HCT116 (cell line): ENCODE results near the gene CELA3A. TPM values are rescaled to one million over a fixed set of nuclear protein-coding genes. Genes with fewer than 3 reads are reported as not detected.
"Not testable (repeated sequence)": the region's sequence is repeated elsewhere in the genome, so short reads cannot be mapped to it uniquely, and the experiment has no call there.

Source experiments
- ATAC-seq: fragments of 200-7000 bp; cut with Tn5 transposase; 2 replicates; pipeline ENCODE4 v1.9.1; 2020; ENCODE audit warnings: mild to moderate bottlenecking, moderate library complexity
- BruUV-seq: library from RNA; stranded (reverse); fragments of 400-500 nt; replicated peaks from 2 replicates; lab custom pipeline; 2021; lab: Mats Ljungman, UMichigan
- CTCF ChIA-PET: fragments of 300-600 bp; sonication (Branson Sonifier 250); formaldehyde crosslinking; loops from one replicate; lab custom pipeline; 2021; ENCODE audit warnings: antibody characterized with exemption; lab: Charles Lee
- POLR2A ChIA-PET: fragments of 300-600, 350-600 bp; sonication (Branson Sonifier 250); formaldehyde crosslinking; loops from one replicate; lab custom pipeline; 2021; ENCODE audit warnings: antibody characterized with exemption; lab: Charles Lee
- RAD21 ChIA-PET, 2 experiments: fragments of 300-600 bp; sonication (Branson Sonifier 250); formaldehyde crosslinking; loops; one replicate each; lab custom pipeline; 2023; ENCODE audit warnings: low total read pairs in 2 of 2; ENCODE audit not compliant: uncharacterized antibody in 2 of 2, unreplicated experiment in 2 of 2, low non-redundant PET in 1 of 2; lab: Charles Lee
- DNase-seq: peaks from one replicate; pipeline ENCODE4 v3.0.0-alpha.2; 2010; ENCODE audit warnings: low read depth, low spot score
- H2AFZ ChIP-seq: fragments of 200-600 bp; shearing (Covaris generic), sonication (generic); 2 replicates; pipeline ENCODE4 v1.6.1; 2017; ENCODE audit warnings: low read depth, mixed run types, mixed read lengths, antibody characterized with exemption, low read length; ENCODE audit not compliant: poor library complexity, severe bottlenecking
- H3K27ac ChIP-seq: 2 replicates; pipeline ENCODE4 v1.5.1; 2012; ENCODE audit warnings: low read depth, low read length
- H3K27me3 ChIP-seq: fragments of 200-600 bp; sonication (generic); 2 replicates; pipeline ENCODE4 v1.6.1; 2016; ENCODE audit warnings: mixed run types, low read length, mixed read lengths; ENCODE audit not compliant: insufficient read depth
- H3K36me3 ChIP-seq, 2 experiments: fragments of 200-500 bp in 1 of 2; fragments of 200-600 bp in 1 of 2; sonication (Bioruptor generic) in 1 of 2; sonication (generic) in 1 of 2; 2 replicates each; pipeline versions ENCODE4 v1.5.1 to v1.6.1; 2014 to 2016; ENCODE audit warnings: low read length in 2 of 2, inconsistent platforms in 1 of 2, mixed read lengths in 1 of 2, mixed run types in 1 of 2; ENCODE audit not compliant: insufficient read depth in 2 of 2, control insufficient read depth in 1 of 2
- H3K4me1 ChIP-seq, 2 experiments: fragments of 200-600 bp in 1 of 2; sonication (generic) in 1 of 2; 2 replicates each; pipeline versions ENCODE4 v1.5.1 to v1.6.1; 2012 to 2017; ENCODE audit warnings: low read length in 2 of 2, inconsistent platforms in 1 of 2, mild to moderate bottlenecking in 1 of 2, mixed read lengths in 1 of 2, mixed run types in 1 of 2, moderate library complexity in 1 of 2; ENCODE audit not compliant: insufficient read depth in 2 of 2, control insufficient read depth in 1 of 2
- H3K4me2 ChIP-seq: fragments of 200-600 bp; sonication (generic); 2 replicates; pipeline ENCODE4 v1.6.1; 2017; ENCODE audit warnings: mixed run types, low read length, mixed read lengths
- H3K4me3 ChIP-seq, 2 experiments: fragments of 200-600 bp in 1 of 2; sonication (generic) in 1 of 2; replicated peaks in 1 of 2; 2 replicates each; pipeline ENCODE4 v1.5.1; 2011 to 2016; ENCODE audit warnings: low read length in 2 of 2, control low read depth in 1 of 2, low read depth in 1 of 2, mild to moderate bottlenecking in 1 of 2, mixed read lengths in 1 of 2, mixed run types in 1 of 2
- H3K79me2 ChIP-seq: fragments of 200-600 bp; sonication (generic); 2 replicates; pipeline ENCODE4 v1.6.1; 2017; ENCODE audit warnings: mild to moderate bottlenecking, mixed run types, low read length, moderate library complexity, mixed read lengths; ENCODE audit not compliant: insufficient read depth
- H3K9ac ChIP-seq: fragments of 200-600 bp; sonication (generic); 2 replicates; pipeline ENCODE4 v1.6.1; 2016; ENCODE audit warnings: low read length, mixed read lengths
- H3K9me2 ChIP-seq: fragments of 200-600 bp; sonication (generic), shearing (Covaris generic); 2 replicates; pipeline ENCODE4 v1.6.1; 2017; ENCODE audit warnings: mixed run types, mild to moderate bottlenecking, moderate library complexity; ENCODE audit not compliant: insufficient read depth
- H3K9me3 ChIP-seq, 2 experiments: fragments of 200-500 bp in 1 of 2; fragments of 200-600 bp in 1 of 2; sonication (Bioruptor generic) in 1 of 2; sonication (generic) in 1 of 2; 2 replicates each; pipeline ENCODE4 v1.6.1; 2014 to 2017; ENCODE audit warnings: low read length in 2 of 2, mixed read lengths in 2 of 2, inconsistent platforms in 1 of 2, low read depth in 1 of 2, mild to moderate bottlenecking in 1 of 2, mixed run types in 1 of 2, moderate library complexity in 1 of 2; ENCODE audit not compliant: control insufficient read depth in 1 of 2, insufficient read depth in 1 of 2
- H4K20me1 ChIP-seq: fragments of 200-600 bp; sonication (generic), shearing (Covaris generic); 2 replicates; pipeline ENCODE4 v1.6.1; 2017; ENCODE audit warnings: mixed run types, mild to moderate bottlenecking, moderate library complexity; ENCODE audit not compliant: insufficient read depth
- CTCF ChIP-seq, 3 experiments: fragments of 200-600 bp in 1 of 3; sonication (generic) in 1 of 3; IDR thresholded peaks in 2 of 3; conservative IDR thresholded peaks in 1 of 3; 2 replicates each; pipeline ENCODE4 v1.5.1; 2012 to 2017; ENCODE audit warnings: low read depth in 2 of 3, low read length in 2 of 3, antibody characterized with exemption in 1 of 3, borderline replicate concordance in 1 of 3, control low read depth in 1 of 3, mild to moderate bottlenecking in 1 of 3, mixed read lengths in 1 of 3, mixed run types in 1 of 3, moderate library complexity in 1 of 3; ENCODE audit not compliant: insufficient read depth in 1 of 3
- RAD21 ChIP-seq: IDR thresholded peaks from 2 replicates; pipeline ENCODE4 v1.6.1; 2012; ENCODE audit warnings: low read depth, mild to moderate bottlenecking
- intact Hi-C: fragments of 100-400 bp; cut with micrococcal nuclease; formaldehyde crosslinking; loops from 2 replicates; pipeline ENCODE4 v1.10.0; 2022
- total RNA-seq: library from RNA; stranded (reverse); gene quantifications from one replicate; pipeline ENCODE4 v1.2.1, GENCODE V29; 2021; ENCODE audit not compliant: unreplicated experiment

CELA3A gene
- total RNA-seq, 1 experiment from 2014 or later, result 9.0 TPM

- H3K9me3 ChIP-seq, intact Hi-C loops, H2AFZ ChIP-seq, H3K27ac ChIP-seq, H3K79me2 ChIP-seq, H3K4me2 ChIP-seq: not testable (repeated sequence)
- POLR2A ChIA-PET, result interaction anchor here (1.1 kb wide), 1 partner anchor 25 kb away, joined by 3 read pairs; no protein-coding TSS in a partner anchor
- ATAC-seq, result peak; percentile 99
- TF ChIP-seq CTCF (IDR thresholded peaks at IDR 0.05 in 2 of 3, conservative IDR thresholded peaks at IDR 0.05 in 1 of 3; ENCODE audit: borderline replicate concordance in 1 of 3, insufficient read depth in 1 of 3, low read depth in 2 of 3, low read length in 2 of 3) (peak; percentile 48 to 56 (median 55); a peak in 5 of 6 replicates), RAD21 (peak; percentile 58)
- TF ChIP-seq, all 23 proteins: peak for 2; not testable (repeated sequence) for 21
- H3K36me3 ChIP-seq, BruUV-seq, H3K4me1 ChIP-seq, RAD21 ChIA-PET, H3K4me3 ChIP-seq, H3K9me2 ChIP-seq, H4K20me1 ChIP-seq, H3K9ac ChIP-seq, H3K27me3 ChIP-seq: not testable (repeated sequence)
- DNase-seq, result peak; percentile 51
- CTCF ChIA-PET, result interaction anchor here (1.4 to 1.7 kb wide), 2 partner anchors 23 to 27 kb away, joined by 5 to 15 read pairs; no protein-coding TSS in a partner anchor
Measured at GRCh38 chr1:22005261-22006149, 4.0 kb downstream of the CELA3A start.

- DNase-seq, RAD21 ChIA-PET, H3K4me1 ChIP-seq, H2AFZ ChIP-seq, H3K4me2 ChIP-seq, H4K20me1 ChIP-seq, H3K27me3 ChIP-seq, H3K9ac ChIP-seq, H3K9me3 ChIP-seq, H3K36me3 ChIP-seq, CTCF ChIA-PET, intact Hi-C loops, H3K9me2 ChIP-seq, POLR2A ChIA-PET, H3K79me2 ChIP-seq, H3K27ac ChIP-seq, ATAC-seq, BruUV-seq, H3K4me3 ChIP-seq: not testable (repeated sequence)
Measured at GRCh38 chr1:22006736-22007135, 5.3 kb downstream of the CELA3A start.

- H3K79me2 ChIP-seq, RAD21 ChIA-PET, H2AFZ ChIP-seq, H3K4me1 ChIP-seq, H3K27ac ChIP-seq, H3K27me3 ChIP-seq, DNase-seq, intact Hi-C loops, CTCF ChIA-PET, H3K36me3 ChIP-seq, H3K9me3 ChIP-seq, POLR2A ChIA-PET, ATAC-seq, H3K4me3 ChIP-seq, H3K9ac ChIP-seq, H4K20me1 ChIP-seq, BruUV-seq, H3K4me2 ChIP-seq, H3K9me2 ChIP-seq: not testable (repeated sequence)
Measured at GRCh38 chr1:22007262-22007661, 5.8 kb downstream of the CELA3A start.
